ENCODE results near the gene SLC37A2.
"Not testable (repeated sequence)": the region's sequence is repeated elsewhere in the genome, so short reads cannot be mapped to it uniquely, and the experiment has no call there.

SLC37A2 gene

DNA sequence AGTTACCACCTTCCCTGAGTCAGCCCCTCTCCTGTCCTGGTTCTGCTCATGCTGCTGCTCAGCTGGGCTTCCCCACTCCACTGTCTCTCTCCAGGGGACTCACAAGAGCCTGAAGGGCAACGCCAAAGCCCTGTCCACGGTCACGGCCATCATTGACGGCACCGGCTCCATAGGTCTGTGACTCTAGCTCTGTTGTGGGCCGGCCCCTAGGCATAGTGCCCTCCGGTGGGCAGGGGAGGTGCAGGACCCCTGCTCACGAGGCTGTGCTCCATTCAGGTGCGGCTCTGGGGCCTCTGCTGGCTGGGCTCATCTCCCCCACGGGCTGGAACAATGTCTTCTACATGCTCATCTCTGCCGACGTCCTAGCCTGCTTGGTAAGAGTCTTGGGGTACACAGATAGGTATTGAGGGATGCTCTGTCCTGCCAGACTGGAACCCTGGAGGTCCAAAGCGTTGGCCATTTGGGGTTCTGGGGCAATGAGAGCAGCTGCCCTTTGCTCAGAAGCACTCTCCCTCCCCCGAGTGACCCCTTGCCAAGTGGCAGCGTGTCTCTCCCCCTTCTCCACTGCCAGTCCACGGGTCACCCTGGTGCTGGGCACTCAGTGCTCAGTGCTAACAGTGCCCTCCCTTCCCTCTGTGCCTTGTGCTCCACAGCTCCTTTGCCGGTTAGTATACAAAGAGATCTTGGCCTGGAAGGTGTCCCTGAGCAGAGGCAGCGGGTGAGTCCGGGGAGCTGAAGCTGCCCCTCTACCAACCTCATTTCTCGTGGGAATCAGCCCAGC lies 22.4 kb downstream of the SLC37A2 start:
- DNase-seq: no peak

DNA sequence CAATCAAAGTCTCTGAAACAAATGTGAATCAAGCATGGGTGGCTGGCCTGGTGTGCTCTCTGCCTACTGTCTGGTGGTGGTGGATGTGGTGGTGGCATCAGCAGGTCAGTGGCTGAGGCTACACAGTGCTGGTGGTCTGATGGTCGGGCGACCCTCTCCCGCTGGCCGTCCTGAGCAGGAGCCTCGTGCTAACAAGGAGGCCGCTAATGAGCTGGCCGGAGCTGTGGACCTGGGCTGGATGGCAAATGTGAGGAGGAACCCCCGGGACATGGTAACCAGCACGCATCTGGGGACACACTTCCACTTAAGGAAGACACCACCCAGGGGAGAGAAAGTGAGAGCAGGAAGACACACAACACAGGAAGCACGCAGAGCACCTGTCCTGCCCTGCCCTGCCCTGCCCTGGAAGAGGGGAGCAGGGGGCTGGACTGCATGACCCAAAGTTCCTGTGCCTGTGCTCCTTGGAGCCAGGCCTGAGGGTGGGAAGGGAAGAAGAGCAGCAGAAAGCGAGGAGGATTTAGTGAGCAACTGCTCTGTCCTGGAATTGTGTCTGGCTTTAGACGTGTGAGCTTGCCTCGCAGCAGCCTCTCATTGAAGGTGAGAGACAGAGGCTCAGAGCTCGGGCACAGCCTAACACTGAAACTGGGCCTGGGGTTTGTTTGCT lies 23.7 kb downstream of the SLC37A2 start:
- DNase-seq: no peak

DNA sequence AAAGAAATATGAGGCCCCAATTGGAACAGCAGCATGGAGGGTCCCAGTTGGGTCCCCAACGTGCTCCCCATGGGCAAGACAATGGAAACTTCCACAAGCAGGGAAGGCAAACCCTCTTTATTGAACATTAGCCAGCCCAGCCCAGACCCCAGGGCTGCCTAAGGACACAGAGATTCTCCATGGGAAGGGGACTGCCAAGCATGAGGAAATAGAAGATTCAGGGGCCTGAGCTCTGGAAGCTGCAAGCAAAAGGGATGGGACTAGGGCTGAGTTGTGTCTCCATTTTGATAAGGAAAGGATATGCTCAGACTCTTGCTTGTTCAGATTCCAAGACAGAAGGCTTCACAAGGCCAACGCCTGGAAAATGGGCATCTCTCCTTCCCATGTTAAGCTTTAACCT lies 25.0 kb downstream of the SLC37A2 start:
- no peak for DNase-seq

DNA sequence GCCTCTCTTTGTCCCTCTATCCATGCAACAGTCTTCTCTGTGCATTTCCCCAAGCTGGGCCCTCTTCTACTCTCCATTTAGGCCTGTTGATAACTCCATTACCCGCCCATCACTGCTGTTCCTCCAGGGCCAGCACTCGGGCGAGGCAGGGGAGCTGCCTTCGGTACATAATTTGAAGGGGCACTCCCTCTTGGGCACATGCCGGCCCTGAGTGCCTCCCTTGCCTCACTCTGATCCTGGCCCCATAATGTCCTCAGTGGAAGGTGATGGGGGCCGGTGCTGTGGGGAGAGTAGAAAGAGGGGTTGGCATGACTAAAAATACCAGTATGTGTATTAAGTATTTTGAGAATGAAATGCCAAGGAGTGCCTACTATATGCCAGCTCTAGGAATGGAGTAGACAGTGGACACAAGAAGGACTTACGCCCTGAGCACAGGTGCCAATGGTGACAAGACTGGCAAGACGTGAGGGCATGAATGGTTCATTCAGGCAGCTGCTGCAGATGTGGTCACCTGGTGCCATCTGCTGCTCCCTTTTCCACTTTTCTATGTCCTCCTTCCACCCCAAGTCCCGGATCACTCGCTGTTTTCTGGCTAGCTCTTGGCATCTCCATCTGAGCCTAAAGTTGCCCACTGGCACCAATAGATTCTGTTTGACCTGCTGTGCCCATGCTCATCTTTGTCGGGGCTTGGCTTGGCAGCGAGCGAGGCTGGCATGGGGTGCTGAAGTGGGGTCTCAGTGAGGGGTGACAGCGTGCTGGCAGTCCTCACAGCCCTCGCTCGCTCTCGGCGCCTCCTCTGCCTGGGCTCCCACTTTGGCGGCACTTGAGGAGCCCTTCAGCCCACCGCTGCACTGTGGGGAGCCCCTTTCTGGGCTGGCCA lies 25.7 kb downstream of the SLC37A2 start:
- no peak for DNase-seq

DNA sequence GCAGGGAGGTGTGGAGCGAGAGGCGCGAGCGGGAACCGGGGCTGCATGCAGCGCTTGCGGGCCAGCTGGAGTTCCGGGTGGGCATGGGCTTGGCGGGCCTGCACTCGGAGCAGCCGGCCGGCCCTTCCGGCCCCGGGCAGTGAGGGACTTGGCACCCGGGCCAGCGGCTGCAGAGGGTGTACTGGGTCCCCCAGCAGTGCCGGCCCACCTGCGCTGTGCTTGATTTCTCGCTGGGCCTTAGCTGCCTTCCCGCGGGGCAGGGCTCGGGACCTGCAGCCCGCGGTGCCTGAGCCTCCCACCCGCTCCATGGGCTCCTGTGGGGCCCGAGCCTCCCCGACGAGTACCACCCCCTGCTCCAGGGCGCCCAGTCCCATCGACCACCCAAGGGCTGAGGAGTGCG lies 26.4 kb downstream of the SLC37A2 start:
- not testable (repeated sequence) for DNase-seq

DNA sequence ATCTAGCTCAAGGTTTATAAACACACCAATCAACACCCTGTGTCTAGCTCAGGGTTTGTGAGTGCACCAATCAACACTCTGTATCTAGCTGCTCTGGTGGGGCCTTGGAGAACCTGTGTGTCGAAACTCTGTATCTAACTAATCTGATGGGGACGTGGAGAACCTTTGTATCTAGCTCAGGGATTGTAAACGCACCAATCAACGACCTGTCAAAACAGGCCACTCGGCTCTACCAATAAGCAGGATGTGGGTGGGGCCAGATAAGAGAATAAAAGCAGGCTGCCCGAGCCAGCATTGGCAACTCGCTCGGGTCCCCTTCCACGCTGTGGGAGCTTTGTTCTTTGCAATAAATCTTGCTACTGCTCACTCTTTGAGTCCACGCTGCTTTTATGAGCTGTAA lies 27.0 kb downstream of the SLC37A2 start:
- DNase-seq: not testable (repeated sequence)

DNA sequence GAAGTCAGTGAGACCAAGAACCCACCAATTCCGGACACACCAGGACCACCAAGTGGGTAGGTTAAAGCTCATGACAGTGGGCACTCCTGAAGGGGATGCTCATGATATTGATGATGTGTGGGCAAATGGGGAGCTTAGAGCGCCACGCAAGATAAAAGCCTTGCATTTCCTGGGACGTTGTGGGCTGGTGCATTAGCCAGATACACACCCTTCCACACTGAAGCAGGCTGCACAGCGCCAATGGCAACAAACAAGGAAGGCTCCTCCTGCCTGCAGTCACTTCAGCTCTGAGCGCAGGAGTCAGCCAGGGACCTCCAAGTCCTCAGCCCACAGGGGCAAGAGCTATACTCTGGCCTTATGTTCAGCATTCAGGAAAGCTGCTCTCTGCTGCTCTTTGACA lies 27.7 kb downstream of the SLC37A2 start:
- no peak for DNase-seq

DNA sequence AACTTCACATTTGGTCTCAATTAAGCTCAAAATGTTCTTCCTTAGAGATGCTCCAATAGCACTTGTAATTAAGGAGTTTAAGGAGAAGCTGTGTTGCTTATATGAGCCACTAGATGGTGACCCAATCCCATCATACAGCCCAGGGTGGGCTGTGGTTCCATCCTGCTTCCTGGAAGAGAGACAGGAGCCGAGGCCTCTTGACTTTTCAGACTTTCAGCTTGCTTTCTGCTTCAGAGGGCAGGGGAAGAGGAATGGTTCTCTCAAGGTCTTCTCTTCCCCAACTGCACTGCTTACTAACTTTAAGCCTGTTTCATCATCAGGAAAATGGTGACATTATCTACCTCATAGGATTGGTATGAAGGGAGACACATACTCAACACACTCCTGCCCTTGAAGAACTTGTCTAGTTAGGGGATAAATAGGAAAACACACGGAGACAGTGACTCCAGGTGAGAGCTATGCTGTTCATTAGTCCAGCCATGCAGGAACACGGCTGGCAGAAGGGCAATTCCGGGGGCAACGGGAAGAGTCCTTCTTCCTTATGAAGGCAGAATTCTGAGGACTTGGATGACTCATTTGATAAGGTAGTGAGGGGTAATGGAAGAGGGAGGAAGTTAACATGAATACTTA lies 28.3 kb downstream of the SLC37A2 start:
- DNase-seq: peak; percentile 35

DNA sequence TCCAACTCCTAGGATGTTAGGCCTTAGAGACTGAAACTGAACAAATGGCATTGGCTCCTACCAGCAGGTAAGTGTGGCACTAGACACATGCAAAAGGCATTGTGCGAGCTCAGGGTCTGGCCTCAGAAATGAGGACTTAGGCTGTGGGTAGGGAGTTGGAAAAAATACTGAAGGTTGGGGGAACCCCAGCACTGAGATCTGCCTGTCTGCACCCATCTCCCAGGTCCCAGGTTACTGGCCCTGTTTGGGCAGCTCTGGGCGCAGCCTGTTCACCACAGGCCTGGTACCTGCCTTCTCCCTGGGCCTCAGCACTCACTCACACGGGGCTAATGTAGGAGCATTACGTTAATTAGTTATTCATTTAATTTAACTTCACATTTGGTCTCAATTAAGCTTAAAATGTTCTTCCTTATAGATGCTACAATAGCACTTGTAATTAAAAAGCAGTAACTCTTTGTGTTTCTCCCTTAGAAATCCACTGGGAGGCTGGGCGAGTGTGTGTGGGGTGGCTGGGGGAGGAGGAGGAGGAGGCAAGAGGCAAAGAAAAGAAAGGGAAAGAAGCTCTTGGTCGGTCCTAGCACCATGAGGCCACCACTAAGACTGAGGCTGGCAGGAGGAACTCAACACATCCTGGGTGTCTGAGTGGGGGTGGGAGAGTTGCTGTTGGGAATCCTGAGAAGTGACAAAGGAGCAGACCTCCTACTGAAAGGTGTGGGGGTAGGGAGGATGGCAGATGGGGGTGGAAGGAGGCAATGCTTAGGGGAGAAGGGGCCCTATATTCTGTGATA lies 29.0 kb downstream of the SLC37A2 start:
- no peak for DNase-seq

DNA sequence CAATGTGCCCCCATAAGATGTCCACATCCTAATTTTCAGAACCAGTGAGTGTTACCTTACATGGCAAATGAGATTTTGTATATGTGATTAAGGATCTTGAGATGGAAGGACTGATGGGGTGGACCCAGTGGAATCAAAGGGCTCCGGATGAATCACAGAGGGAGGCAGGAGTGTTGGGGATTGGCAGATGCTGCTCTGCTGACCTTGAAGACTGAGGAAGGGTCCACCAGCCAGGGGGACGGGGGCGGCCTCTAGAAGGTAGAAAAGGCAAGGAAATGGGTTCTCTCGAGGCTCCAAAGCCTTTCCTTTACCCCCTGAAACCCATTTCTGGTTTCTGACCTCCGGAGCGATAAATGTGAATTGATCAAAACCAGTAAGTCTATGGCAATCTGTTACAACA lies 29.6 kb downstream of the SLC37A2 start:
- DNase-seq: no peak

DNA sequence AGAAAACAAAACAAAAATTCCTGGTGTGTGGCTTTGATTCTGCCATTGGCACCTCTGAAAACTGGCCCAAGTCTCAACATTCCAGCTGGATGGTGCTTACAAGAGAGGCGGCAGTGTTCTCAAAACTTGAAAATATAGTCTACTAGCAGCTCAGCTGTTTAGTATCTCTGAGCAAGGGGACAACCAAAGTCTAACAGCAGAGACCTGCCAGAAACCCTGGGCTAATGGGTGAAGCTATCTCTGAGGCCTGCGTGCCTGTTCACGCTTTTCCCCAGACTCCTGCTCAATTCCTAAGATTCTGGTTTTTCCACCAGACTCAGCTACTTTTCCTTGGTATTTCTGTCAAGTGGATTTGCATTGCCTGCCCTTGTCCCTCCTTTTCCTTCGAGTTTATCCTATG lies 30.4 kb downstream of the SLC37A2 start:
- no peak for DNase-seq

DNA sequence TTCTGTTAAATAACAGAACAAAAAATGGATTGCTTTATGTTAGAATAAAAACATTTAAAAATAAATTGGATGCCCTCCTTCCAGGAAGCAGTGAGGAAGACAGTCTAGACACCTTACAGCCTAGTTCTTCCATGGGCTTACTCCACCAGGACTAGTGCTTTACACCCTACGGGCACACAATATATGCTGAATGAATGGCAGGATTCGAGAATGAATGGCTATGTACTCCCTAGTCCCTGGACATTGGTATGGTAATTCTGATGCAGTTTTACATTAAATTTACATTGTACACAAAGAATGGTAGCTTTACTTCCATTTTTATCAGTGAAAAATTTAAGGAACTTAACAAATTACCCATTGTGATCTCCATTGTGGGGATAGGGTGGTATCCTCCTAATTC lies 31.6 kb downstream of the SLC37A2 start:
- DNase-seq: no peak

DNA sequence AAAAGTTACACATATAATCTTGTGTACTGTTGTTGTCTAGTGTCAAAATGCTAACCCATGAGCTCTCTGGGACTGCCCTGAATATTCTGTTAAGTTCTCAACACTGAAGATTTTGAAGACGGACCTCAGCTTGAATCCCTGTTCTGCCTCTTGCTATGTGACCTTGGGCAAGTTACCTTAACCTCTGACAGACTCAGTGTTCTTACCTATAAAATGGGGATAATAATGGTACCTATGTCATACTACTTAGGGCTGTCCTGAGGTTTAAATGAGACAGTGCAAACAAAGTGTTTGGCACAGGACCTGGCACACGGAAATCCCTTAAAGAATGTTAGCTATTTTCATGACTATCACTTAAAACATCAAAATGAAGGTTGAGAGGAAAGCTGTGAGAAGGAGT lies 37.0 kb downstream of the SLC37A2 start:
- DNase-seq: no peak

DNA sequence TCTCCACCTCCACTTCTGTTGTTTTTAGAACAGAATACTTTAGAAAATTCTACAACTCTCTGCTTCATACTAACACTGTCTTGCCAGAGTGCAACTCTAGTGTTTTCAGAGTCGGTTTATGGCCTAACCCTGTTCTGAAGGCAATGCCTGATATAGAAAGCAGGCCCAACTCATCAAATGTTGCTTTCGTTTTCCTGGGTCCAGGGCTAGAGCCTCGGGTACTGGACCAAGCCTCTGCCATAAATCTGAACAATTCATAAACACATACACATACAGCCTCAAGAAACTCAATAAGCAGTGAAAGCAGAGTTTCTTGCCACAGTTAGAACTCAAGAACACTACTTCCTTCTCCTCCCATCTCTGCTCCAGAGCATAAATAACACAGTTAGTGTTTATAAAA lies 38.5 kb downstream of the SLC37A2 start:
- no peak for DNase-seq

DNA sequence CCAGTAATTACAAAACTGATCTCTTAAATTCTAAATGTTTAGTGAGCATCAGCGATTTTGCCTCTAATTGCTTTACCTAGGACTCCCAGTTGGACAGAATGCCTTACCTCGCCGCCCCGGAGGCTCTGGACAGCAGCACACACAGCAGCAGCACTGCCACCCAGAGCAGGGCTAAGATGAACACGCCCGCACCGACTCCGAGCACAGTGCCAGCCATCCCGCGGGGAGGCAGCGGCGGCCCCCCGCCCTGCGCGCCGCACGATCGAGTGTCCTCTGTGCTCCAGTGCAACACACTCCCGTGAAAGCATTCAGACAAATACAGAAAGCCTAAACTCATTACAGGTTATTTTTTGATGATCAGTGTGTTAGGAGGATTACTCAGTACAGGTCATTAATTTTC lies 38.9 kb downstream of the SLC37A2 start:
- DNase-seq: no peak

DNA sequence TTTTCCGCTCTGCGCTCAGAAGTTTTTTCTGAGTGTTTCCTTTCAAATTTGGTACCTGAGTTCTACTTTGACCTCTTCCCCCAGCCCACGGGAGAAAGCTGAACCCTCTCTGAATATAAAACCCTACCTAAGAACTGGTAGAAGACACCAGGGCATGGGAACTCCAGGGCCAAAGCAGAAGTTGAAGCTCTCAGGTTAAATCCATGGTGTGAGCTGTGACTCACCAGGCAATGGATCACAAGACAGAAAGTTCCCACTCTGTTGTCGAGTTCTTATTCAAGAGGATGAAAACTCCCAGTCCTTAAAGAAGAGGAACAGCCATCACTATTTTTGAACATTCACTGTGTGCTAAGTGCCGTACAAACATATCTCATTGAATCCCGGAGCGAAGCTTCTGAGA lies 39.4 kb downstream of the SLC37A2 start:
- DNase-seq: no peak

DNA sequence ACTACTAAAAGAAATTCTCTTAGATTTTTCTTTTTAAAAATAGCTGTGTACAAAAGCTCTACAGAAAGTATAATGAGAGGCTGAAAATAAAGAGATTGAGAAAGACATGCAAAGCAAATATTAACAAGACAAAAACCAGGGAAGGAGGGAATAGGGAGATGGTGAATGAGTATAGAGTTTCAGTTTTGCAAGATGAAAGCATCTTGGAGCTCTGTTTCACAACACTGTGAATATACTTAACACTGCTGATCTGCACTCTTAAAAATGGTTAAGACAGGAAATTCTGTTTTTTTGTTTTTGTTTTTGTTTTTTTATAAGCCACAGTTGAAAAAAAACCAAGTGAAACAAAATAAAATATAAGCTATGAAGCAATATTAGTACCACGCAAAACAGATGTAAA lies 42.8 kb downstream of the SLC37A2 start:
- DNase-seq: no peak

DNA sequence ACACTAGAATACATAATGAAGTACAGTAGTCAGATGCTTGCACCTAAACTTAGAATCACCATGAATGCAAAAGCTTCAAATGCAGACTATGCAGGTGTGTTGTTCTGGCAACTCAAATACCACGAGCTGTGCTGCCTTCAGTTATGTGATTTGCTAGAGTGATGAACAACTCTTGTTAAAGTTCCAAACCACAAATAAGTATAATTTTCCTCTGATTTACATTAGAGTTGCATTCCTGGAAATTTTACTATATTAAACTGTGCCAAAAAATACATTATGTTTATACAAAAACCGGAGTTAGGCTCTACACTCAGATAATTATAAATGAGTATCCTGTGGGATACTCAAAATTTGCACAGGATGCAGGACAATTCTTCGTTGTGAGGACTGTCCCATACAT lies 45.4 kb downstream of the SLC37A2 start:
- DNase-seq: no peak

DNA sequence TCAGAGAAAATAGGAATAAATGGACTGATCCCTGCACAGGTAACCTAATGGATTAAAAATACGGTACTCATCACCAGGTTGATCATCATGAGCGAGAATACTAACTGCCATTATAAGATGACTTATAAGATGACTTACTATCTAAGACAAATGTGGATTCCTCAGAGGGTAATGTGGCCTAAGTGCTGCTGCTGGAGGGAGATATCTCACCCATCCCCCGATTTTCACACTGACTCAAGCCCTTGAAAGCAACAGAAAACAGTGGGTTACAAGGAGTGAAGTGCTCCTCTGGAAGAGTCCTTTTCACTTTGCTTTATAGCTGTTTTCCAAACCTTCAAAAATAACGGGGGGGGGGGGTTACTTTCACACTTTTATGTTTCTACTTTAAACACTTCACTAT lies 47.4 kb downstream of the SLC37A2 start:
- DNase-seq: peak; percentile 0

DNA sequence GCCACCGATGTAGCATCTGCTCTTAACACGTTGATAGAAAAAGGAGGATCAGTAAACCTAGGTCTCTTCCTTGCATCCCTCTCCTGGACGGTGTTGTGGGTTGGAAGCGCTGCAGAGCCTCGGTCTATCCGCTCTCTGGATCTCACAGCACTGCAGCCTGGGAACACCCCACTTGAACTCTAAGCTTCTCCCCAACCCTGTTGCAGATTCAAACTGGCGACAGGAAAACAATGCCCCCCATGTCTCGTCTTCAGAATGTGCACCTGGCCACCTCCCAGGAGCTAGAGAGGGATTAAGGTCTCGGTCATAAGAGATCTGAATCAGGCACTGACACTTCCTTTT lies 47.9 kb downstream of the SLC37A2 start:
- peak; percentile 47 for DNase-seq

DNA sequence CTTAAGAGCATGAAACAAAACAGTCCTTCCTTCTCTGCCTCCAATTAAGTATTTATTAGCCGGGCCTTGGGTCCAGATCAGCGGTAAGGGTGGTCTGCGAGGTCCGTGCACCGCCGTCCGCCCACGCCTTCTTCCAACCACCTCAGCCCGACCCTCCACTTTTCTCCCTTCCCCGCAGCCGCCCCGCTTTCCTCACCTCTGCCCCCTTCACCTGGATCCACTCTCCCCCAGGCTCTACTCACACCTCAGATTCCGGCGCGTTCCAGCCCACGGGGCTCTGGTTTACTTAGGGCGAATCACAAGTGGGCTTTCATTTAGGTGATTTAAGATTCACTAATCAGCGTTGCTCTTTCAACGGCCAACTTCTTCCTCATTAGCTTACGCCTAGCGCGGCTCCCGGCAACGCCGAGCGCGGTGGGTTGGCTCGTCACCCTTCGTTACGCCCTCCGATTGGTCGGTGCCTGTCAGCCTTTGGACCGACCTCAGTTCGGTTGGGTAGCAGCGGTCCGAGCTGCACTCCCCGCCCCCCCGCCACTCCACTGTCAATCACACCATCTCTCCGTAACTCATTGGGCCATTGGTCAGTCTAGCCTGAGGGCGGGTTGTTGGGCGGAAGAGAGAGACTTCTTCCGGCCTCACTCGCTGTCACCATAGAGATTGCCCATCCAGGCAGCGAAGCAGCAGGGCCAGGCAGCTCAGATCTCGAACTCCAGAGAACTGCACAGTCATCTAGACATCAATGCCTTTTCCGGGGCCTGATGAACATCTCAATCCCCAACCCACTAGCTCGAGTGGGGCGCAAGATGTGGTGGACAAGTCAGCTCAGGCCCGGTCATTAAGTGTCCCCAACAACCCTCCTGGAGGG lies 48.5 kb downstream of the SLC37A2 start, which contains the start of gene TMEM218:
TMEM218 (minus strand) TSS at position 284 of the 865 bp plus-strand sequence. CDS start 9,385 bp downstream, outside the sequence.
- peak; percentile 93 for DNase-seq
